GM18861 (cell line): ENCODE measurements around the gene GCNT2.
"Not testable (repeated sequence)": the region's sequence is repeated elsewhere in the genome, so short reads cannot be mapped to it uniquely, and the experiment has no call there.

Experiments
- ATAC-seq: cut with Tn5 transposase; IDR thresholded peaks from one replicate; pipeline ENCODE4 v1.9.1; 2021; ENCODE audit not compliant: unreplicated experiment

Gene GCNT2

DNA sequence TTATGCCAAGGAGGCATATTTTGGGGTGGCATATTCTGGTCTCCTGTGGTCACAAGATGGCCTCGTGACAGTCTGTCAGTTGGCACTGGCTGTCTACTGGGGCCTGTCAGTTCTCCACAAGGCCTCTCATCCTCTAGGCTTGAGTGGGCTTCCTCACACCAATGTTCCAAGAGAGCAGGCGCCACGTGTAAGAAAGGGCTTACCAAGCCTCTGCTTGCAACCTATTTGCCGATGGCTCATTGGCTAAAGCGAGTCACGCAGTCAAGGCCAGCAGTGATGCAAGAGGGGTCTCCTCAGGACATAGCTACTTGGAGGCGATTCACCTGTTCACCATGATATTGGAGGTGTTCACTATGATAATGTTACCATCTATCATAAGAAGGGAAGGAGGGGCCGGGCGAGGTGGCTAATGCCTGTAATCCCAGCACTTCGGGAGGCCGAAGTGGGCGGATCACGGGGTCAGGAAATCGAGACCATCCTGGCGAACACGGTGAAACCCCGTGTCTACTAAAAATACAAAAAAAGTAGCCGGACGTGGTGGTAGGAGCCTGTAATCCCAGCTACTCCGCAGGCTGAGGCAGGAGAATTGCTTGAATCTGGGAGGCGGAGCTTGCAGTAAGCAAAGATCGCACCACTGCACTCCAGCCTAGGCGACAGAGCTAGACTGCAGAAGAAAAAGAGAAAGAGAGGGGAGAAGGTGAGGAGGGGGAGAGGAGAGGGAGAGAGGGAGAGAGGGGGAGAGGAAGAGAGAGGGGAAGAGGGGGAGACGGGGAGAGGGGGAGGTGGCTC lies 138.0 kb downstream of the GCNT2 start:
- no peak for ATAC-seq

DNA sequence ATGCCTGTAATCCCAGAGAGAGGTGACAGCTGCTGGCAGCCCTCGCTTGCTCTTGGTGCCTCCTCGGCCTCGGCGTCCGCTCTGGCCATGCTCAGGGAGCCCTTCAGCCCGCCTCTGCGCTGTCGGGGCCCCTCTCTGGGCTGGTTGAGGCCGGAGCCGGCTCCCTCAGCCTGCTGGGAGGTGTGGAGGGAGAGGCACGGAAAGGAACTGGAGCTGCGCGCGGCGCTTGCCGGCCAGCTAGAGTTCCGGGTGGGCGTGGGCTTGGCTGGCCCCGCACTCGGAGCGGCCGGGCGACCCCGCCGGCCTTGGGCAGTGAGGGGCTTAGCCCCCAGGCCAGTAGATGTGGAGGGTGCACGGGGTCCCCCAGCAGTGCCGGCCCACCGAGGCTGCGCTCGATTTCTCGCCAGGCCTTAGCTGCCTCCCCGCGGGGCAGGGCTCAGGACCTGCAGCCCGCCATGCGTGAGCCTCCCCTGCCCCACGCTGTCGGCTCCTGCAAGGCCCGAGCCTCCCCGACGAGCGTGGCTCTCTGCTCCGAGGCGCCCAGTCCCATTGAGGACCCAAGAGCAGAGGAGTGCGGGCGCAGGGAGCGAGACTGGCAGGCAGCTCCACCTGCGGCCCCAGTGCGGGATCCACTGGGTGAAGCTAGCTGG lies 138.7 kb downstream of the GCNT2 start:
- ATAC-seq: no peak

DNA sequence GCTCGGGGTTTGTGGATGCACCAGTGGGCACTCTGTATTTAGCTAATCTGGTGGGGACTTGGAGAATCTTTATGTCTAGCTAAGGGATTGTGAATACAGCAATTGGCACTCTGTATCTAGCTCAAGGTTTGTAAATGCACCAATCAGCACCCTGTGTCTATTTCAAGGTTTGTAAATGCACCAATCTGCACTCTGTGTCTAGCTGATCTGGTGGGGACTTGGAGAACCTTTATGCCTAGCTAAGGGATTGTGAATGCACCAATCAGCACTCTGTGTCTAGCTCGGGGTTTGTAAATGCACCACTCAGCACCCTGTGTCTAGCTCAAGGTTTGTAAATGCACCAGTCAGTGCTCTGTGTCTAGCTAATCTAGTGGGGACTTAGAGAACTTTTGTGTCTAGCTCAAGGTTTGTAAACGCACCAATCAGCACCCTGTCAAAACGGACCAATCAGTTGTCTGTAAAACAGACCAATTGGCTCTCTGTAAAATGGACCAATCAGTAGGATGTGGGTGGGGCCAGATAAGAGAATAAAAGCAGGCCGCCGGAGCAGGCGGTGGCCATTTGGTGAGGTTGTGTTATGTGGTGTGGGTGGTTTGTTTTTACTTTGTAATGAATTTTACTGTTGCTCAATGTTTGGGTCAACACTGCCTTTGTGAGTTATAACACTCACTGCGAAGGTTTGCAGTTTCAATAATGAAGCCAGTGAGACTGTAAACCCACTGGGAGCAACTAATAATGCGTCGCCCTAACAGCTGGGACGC lies 139.5 kb downstream of the GCNT2 start:
- ATAC-seq: not testable (repeated sequence)

DNA sequence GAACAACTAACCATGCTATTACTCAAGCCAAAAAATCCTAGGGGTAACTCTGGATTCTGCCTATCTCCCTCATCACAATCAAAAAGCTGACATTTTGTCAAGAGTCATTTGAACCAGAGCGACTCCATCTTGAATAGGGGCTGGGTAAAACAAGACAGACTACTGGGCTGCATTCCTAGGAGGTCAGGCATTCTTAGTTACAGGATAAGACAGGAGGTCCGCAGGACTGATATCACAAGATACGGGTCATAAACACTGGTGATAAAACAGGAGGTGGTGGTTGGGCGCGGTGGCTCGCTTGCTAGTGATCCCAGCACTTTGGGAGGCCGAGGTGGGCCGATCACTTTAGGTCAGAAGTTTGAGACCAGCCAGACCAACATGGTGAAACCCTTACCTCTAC lies 141.1 kb downstream of the GCNT2 start:
- ATAC-seq: no peak

DNA sequence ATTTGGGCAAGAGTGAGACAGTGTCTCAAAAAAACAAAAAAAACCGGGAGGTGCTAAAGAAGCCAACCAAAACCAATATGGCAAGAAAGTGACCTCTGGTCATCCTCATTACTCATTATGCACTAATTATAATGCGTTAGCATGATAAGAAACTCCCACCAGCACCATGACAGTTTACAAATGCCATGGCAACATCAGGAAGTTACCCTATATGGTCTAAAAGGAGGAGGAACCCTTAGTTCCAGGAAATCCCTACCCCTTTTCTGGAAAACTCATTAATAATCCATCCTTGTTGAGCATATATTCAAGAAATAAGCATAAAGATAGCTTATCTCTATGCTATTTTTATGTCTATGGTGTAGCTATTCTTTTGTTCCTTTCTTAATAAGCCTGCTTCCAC lies 141.6 kb downstream of the GCNT2 start:
- no peak for ATAC-seq

DNA sequence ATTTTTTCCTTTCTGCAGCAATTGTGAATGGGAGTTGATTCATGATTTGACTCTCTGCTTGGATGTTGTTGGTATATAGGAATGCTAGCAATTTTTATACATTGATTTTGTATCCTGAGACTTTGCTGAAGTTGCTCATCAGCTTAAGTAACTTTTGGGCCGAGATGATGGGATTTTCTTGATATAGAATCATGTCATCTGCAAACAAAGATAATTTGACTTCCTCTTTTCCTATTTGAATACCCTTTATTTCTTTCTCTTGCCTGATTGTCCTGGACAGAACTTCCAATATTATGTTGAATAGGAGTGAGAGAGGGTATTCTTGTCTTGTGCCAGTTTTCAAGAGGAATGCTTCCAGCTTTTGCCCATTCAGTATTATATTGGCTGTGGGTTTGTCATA lies 144.4 kb downstream of the GCNT2 start:
- ATAC-seq: not testable (repeated sequence)

DNA sequence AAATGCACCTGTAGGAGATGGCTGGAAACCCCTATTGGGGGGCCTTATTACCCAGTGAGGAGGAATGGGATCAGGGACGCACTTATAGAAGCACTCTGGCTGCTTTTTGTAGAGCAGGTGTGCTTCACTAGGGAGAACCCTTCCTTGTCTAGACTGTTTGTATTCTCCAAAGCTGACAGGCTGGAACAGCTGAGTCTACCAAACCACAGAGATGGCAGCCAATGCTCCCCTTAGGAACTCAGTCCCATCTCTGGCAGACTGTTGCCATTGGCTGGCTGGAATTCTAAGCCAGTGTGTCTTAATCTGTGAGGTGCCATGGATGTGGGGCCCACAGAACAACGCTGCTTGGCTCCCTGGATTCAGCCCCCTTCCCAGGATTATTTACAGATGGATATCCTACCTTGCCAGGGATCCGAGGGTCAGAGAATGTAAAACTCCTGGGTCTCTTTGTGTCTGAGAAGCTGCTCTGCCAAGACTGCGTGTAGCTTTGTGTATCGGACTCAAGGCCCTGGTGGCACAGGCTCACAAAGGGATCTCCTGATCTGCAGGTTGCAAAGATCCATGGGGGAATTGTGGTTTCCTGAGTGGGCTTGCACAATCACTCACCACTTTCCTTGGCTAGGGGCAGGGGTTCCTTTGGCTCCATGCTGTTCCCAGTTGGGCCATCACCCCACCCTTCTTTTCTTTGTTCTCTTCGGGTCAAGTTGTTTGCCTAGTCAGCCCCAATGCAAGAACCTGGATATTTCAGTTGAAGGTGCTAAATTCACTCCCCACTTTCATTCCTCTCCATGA lies 147.2 kb downstream of the GCNT2 start:
- ATAC-seq: no peak

DNA sequence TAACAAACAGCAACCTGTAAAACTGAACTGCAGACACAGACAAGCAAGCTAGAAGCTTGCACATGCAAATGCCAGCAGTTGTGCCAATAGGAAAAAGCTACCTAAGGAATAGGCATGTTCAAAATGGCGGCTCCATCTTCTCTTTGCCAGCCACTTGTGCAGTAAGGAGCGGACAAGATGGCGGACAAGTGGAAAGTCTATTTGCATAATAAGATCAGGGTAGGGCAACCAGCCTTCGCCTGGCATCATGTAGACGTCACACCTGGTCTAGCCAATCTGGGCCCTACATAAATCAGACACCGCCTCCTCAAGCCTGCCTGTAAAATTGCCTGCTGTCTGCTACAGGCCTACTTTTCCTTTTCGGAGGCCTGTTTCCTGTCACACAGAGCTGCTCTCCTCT lies 155.3 kb downstream of the GCNT2 start:
- no peak for ATAC-seq

DNA sequence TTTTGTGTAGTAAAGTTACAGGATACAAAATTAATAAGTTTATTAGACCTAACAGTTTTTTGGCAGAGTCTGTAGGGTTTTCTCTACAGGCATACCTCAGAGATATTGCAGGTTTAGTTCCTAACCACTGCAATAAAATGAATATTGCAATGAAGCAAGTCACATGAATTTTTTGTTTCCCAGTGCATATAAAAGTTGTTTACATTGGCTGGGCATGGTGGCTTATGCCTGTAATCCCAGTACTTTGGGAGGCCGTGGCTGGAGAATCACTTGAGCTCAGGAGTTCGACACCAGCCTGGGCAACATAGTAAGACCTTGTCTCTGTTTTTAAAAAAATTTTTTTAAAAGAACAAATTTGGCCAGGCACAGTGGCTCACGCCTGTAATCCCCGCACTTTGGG lies 157.3 kb downstream of the GCNT2 start:
- no peak for ATAC-seq
